Measurements from ENCODE around the gene PCSK2. TPM values are rescaled to one million over a fixed set of nuclear protein-coding genes. Genes with fewer than 3 reads are reported as not detected.

PCSK2 gene
- total RNA-seq, 1 donor from 2014 or later = 1.0 TPM

- H3K27me3 Mint-ChIP-seq (ENCODE audit: unreplicated experiment) = no peaks in the 10 kb centered on the region
Measured at GRCh38 chr20:17236766-17237165, 9.9 kb downstream of the PCSK2 start.

GRCh38 chr20:17248224-17248623, 21.4 kb downstream of the PCSK2 start:
- no peak for TF ChIP-seq CTCF (IDR thresholded peaks at IDR 0.05; ENCODE audit: unreplicated experiment)
- no peak for DNase-seq (ENCODE audit: low spot score)
- Mint-ChIP-seq H3K9me3 (ENCODE audit: unreplicated experiment) (no peaks in the 10 kb centered on the region), H3K27ac (ENCODE audit: unreplicated experiment) (no peak overlapping the region), H3K4me3 (ENCODE audit: unreplicated experiment) (no peak overlapping the region), H3K36me3 (ENCODE audit: low read depth, unreplicated experiment) (no peaks in the 10 kb centered on the region), H3K4me1 (ENCODE audit: unreplicated experiment) (peaks cover 4% of the 10 kb centered on the region), H3K27me3 (ENCODE audit: unreplicated experiment) (peaks cover 1% of the 10 kb centered on the region)

More at GRCh38 chr20:17236766-17237165, 9.9 kb downstream of the PCSK2 start:
- H3K4me3 Mint-ChIP-seq (ENCODE audit: unreplicated experiment) = no peak overlapping the region
- DNase-seq (ENCODE audit: low spot score) = no peak
- no peak for TF ChIP-seq CTCF (IDR thresholded peaks at IDR 0.05; ENCODE audit: unreplicated experiment)
- no peaks in the 10 kb centered on the region for H3K36me3 Mint-ChIP-seq (ENCODE audit: low read depth, unreplicated experiment)
- no peaks in the 10 kb centered on the region for H3K9me3 Mint-ChIP-seq (ENCODE audit: unreplicated experiment)
- no peak overlapping the region for H3K27ac Mint-ChIP-seq (ENCODE audit: unreplicated experiment)
- no peaks in the 10 kb centered on the region for H3K4me1 Mint-ChIP-seq (ENCODE audit: unreplicated experiment)

GRCh38 chr20:17262786-17263185, 35.9 kb downstream of the PCSK2 start:
- Mint-ChIP-seq H3K27ac (ENCODE audit: unreplicated experiment) (no peak overlapping the region), H3K9me3 (ENCODE audit: unreplicated experiment) (no peaks in the 10 kb centered on the region), H3K4me1 (ENCODE audit: unreplicated experiment) (peaks cover 2% of the 10 kb centered on the region), H3K27me3 (ENCODE audit: unreplicated experiment) (no peaks in the 10 kb centered on the region), H3K4me3 (ENCODE audit: unreplicated experiment) (no peak overlapping the region), H3K36me3 (ENCODE audit: low read depth, unreplicated experiment) (no peaks in the 10 kb centered on the region)
- DNase-seq (ENCODE audit: low spot score) = no peak
- TF ChIP-seq CTCF (IDR thresholded peaks at IDR 0.05; ENCODE audit: unreplicated experiment) = no peak

- no peak for TF ChIP-seq CTCF (IDR thresholded peaks at IDR 0.05; ENCODE audit: unreplicated experiment)
- no peaks in the 10 kb centered on the region for H3K36me3 Mint-ChIP-seq (ENCODE audit: low read depth, unreplicated experiment)
Measured at GRCh38 chr20:17273717-17274116, 46.9 kb downstream of the PCSK2 start.

GRCh38 chr20:17276101-17276500, 49.3 kb downstream of the PCSK2 start:
- no peak overlapping the region for H3K4me3 Mint-ChIP-seq (ENCODE audit: unreplicated experiment)
- no peaks in the 10 kb centered on the region for H3K9me3 Mint-ChIP-seq (ENCODE audit: unreplicated experiment)
- TF ChIP-seq CTCF (IDR thresholded peaks at IDR 0.05; ENCODE audit: unreplicated experiment) = no peak
- H3K27me3 Mint-ChIP-seq (ENCODE audit: unreplicated experiment) = peaks cover 3% of the 10 kb centered on the region
- no peaks in the 10 kb centered on the region for H3K36me3 Mint-ChIP-seq (ENCODE audit: low read depth, unreplicated experiment)
- no peak for DNase-seq (ENCODE audit: low spot score)
- peaks cover 4% of the 10 kb centered on the region for H3K4me1 Mint-ChIP-seq (ENCODE audit: unreplicated experiment)
- H3K27ac Mint-ChIP-seq (ENCODE audit: unreplicated experiment) = no peak overlapping the region

More at GRCh38 chr20:17273717-17274116, 46.9 kb downstream of the PCSK2 start:
- Mint-ChIP-seq H3K4me1 (ENCODE audit: unreplicated experiment) (peaks cover 2% of the 10 kb centered on the region), H3K27me3 (ENCODE audit: unreplicated experiment) (peaks cover under 1% of the 10 kb centered on the region), H3K27ac (ENCODE audit: unreplicated experiment) (no peak overlapping the region), H3K4me3 (ENCODE audit: unreplicated experiment) (no peak overlapping the region), H3K9me3 (ENCODE audit: unreplicated experiment) (no peaks in the 10 kb centered on the region)
- no peak for DNase-seq (ENCODE audit: low spot score)
